Keratinocyte (primary cell): ENCODE measurements around the gene L3MBTL4. TPM values are rescaled to one million over a fixed set of nuclear protein-coding genes. Genes with fewer than 3 reads are reported as not detected.
A peak's percentile ranks its signal among the peaks of the same experiment; 100 is the strongest.

Experiments
- DNase-seq: peaks from one replicate; pipeline ENCODE4 v3.0.0-alpha.2; 2011; ENCODE audit warnings: low read depth, missing footprints, low spot score
- FAIRE-seq: peaks from 2 replicates; lab custom pipeline; 2011; peaks lifted over from hg19 to GRCh38; lab: Jason Lieb, UNC
- H2AFZ ChIP-seq: 2 replicates; pipeline ENCODE4 v1.6.0; 2012; ENCODE audit warnings: low read length, control low read depth, inconsistent platforms; ENCODE audit not compliant: control insufficient read depth
- H3K27ac ChIP-seq: 2 replicates; pipeline ENCODE4 v1.5.1; 2011; ENCODE audit warnings: low read length; ENCODE audit not compliant: control insufficient read depth, insufficient read depth
- H3K27me3 ChIP-seq: 3 replicates; pipeline ENCODE4 v1.6.0; 2011; ENCODE audit warnings: low read length; ENCODE audit not compliant: control insufficient read depth, insufficient read depth; ENCODE audit errors: extremely low read depth
- H3K36me3 ChIP-seq, 2 experiments: 2 replicates in 1 of 2; 3 replicates in 1 of 2; pipeline ENCODE4 v1.5.1; 2011; ENCODE audit warnings: low read length in 2 of 2, mild to moderate bottlenecking in 1 of 2; ENCODE audit not compliant: control insufficient read depth in 2 of 2, insufficient read depth in 2 of 2; ENCODE audit errors: extremely low read depth in 1 of 2
- H3K4me1 ChIP-seq: 3 replicates; pipeline ENCODE4 v1.5.1; 2011; ENCODE audit warnings: low read length; ENCODE audit not compliant: control insufficient read depth, insufficient read depth; ENCODE audit errors: extremely low read depth
- H3K4me2 ChIP-seq: 3 replicates; pipeline ENCODE4 v1.6.0; 2011; ENCODE audit warnings: low read depth, low read length; ENCODE audit not compliant: control insufficient read depth, insufficient read depth; ENCODE audit errors: extremely low read depth
- H3K4me3 ChIP-seq, 3 experiments: fragments of 200-600 bp in 1 of 3; sonication (generic) in 1 of 3; 2 replicates in 2 of 3; 3 replicates in 1 of 3; pipeline ENCODE4 v1.5.1; 2011 to 2016; ENCODE audit warnings: low read length in 3 of 3, mild to moderate bottlenecking in 3 of 3, control low read depth in 2 of 3, inconsistent platforms in 1 of 3, low read depth in 1 of 3, mixed read lengths in 1 of 3, mixed run types in 1 of 3, moderate library complexity in 1 of 3; ENCODE audit not compliant: control insufficient read depth in 2 of 3, insufficient read depth in 2 of 3; ENCODE audit errors: extremely low read depth in 1 of 3
- H3K79me2 ChIP-seq: 2 replicates; pipeline ENCODE4 v1.6.0; 2012; ENCODE audit warnings: low read length; ENCODE audit not compliant: control insufficient read depth, insufficient read depth
- H3K9ac ChIP-seq: 3 replicates; pipeline ENCODE4 v1.6.0; 2011; ENCODE audit warnings: low read length; ENCODE audit not compliant: control insufficient read depth, insufficient read depth; ENCODE audit errors: extremely low read depth
- H3K9me1 ChIP-seq: 3 replicates; pipeline ENCODE4 v1.6.0; 2011; ENCODE audit warnings: low read length; ENCODE audit not compliant: control insufficient read depth, insufficient read depth; ENCODE audit errors: extremely low read depth
- H3K9me3 ChIP-seq: 2 replicates; pipeline ENCODE4 v1.5.1; 2012; ENCODE audit warnings: low read depth, low read length; ENCODE audit not compliant: control insufficient read depth
- H4K20me1 ChIP-seq: 3 replicates; pipeline ENCODE4 v1.6.0; 2011; ENCODE audit warnings: low read length; ENCODE audit not compliant: control insufficient read depth, insufficient read depth; ENCODE audit errors: extremely low read depth
- CTCF ChIP-seq, 3 experiments: IDR thresholded peaks in 1 of 3; conservative IDR thresholded peaks in 1 of 3; optimal IDR thresholded peaks in 1 of 3; 2 replicates in 2 of 3; 3 replicates in 1 of 3; pipeline versions ENCODE3 to v1.5.1; 2011; ENCODE audit warnings: low read length in 3 of 3, mild to moderate bottlenecking in 3 of 3, moderate library complexity in 2 of 3, control low read depth in 1 of 3, inconsistent platforms in 1 of 3; ENCODE audit not compliant: insufficient read depth in 2 of 3; ENCODE audit errors: extremely low read depth in 1 of 3
- EZH2 ChIP-seq: IDR thresholded peaks from one replicate; pipeline ENCODE4 v1.6.1; 2012; ENCODE audit warnings: inconsistent platforms, mild to moderate bottlenecking, low read length, moderate library complexity
- dilution Hi-C: fragments of 300-500 bp; cut with MboI; formaldehyde crosslinking; loops from one replicate; pipeline ENCODE4 v1.7.0; 2020; ENCODE audit warnings: low sequenced_read_pairs; ENCODE audit not compliant: extremely low pct_ligation_motif_present
- polyA plus RNA-seq, 5 experiments: library from polyadenylated mRNA; depleted of rRNA in 3 of 5; stranded (reverse) in 3 of 5; stranded (forward) in 1 of 5; unstranded in 1 of 5; fragments of >200 nt; gene quantifications; 1 replicate in 1 of 5; 2 replicates in 3 of 5; 3 replicates in 1 of 5; pipeline versions ENCODE4 v1.2.1 to v1.2.3, GENCODE V29; 2011 to 2012; ENCODE audit warnings: missing spikeins in 2 of 5, low read depth in 1 of 5, low replicate concordance in 1 of 5

Gene L3MBTL4
- polyA plus RNA-seq, 1 donor (not counting 4 experiments of a cell fraction or from before 2014, with no cell fraction given) = 0.17 TPM

- no peaks in the 10 kb centered on the region for H3K79me2 ChIP-seq
- H3K9me3 ChIP-seq = no peaks in the 10 kb centered on the region
- peak; percentile 81 for TF ChIP-seq EZH2
- TF ChIP-seq CTCF (optimal IDR thresholded peaks at IDR 0.05 in 1 of 3, IDR thresholded peaks at IDR 0.05 in 1 of 3, conservative IDR thresholded peaks at IDR 0.05 in 1 of 3; ENCODE audit: extremely low read depth in 1 of 3, insufficient read depth in 2 of 3, low read length in 3 of 3) = no peak
- peak overlapping the region in 1 of 3 experiments; percentile 57 for H3K4me3 ChIP-seq
- peak overlapping the region; percentile 76 for H3K4me2 ChIP-seq
- FAIRE-seq (no peak), DNase-seq (no peak)
- dilution Hi-C loops = no loop called here
- H3K27me3 ChIP-seq = peaks cover 26% of the 10 kb centered on the region
- no peaks in the 10 kb centered on the region for H3K9me1 ChIP-seq
- H4K20me1 ChIP-seq = no peaks in the 10 kb centered on the region
- no peak overlapping the region for H3K27ac ChIP-seq
- no peak overlapping the region for H3K9ac ChIP-seq
- H3K36me3 ChIP-seq = no peaks in the 10 kb centered on the region
- no peak overlapping the region for H2AFZ ChIP-seq
- peaks cover 4% of the 10 kb centered on the region for H3K4me1 ChIP-seq
Observed at GRCh38 chr18:6413579-6414117, 1.1 kb downstream of the L3MBTL4 start.

GRCh38 chr18:6412933-6413472 is 1.7 kb downstream of the L3MBTL4 start:
- DNase-seq = no peak
- peaks cover 26% of the 10 kb centered on the region for H3K27me3 ChIP-seq
- no peak for FAIRE-seq
- dilution Hi-C loops = no loop called here
- H3K4me3 ChIP-seq = no peak overlapping the region
- H2AFZ ChIP-seq = no peak overlapping the region
- H3K4me1 ChIP-seq = peaks cover 4% of the 10 kb centered on the region
- H3K9me3 ChIP-seq = no peaks in the 10 kb centered on the region
- H3K9me1 ChIP-seq = no peaks in the 10 kb centered on the region
- H3K79me2 ChIP-seq = no peaks in the 10 kb centered on the region
- no peak overlapping the region for H3K4me2 ChIP-seq
- no peak overlapping the region for H3K9ac ChIP-seq
- no peak for TF ChIP-seq EZH2
- TF ChIP-seq CTCF (optimal IDR thresholded peaks at IDR 0.05 in 1 of 3, IDR thresholded peaks at IDR 0.05 in 1 of 3, conservative IDR thresholded peaks at IDR 0.05 in 1 of 3; ENCODE audit: extremely low read depth in 1 of 3, insufficient read depth in 2 of 3, low read length in 3 of 3) = no peak
- no peaks in the 10 kb centered on the region for H3K36me3 ChIP-seq
- no peak overlapping the region for H3K27ac ChIP-seq
- no peaks in the 10 kb centered on the region for H4K20me1 ChIP-seq
